SK-N-SH (cell line): ENCODE measurements around the gene TMEM145. TPM values are rescaled to one million over a fixed set of nuclear protein-coding genes. Genes with fewer than 3 reads are reported as not detected.

Source experiments
- CTCF ChIA-PET: fragments of 300-600, 350-600 bp; formaldehyde crosslinking; extraction: SDS; loops from one replicate; lab custom pipeline; 2021; lab: Yijun Ruan, JAX
- POLR2A ChIA-PET: fragments of 350-600 bp; sonication (Branson Sonifier 250); formaldehyde crosslinking; extraction: SDS; loops from one replicate; lab custom pipeline; 2020; ENCODE audit warnings: antibody characterized with exemption, inconsistent platforms; lab: Yijun Ruan, JAX
- DNase-seq: peaks from one replicate; pipeline ENCODE4 v3.0.0; 2012
- H2AFZ ChIP-seq: fragments of 200-600 bp; sonication (generic); 2 replicates; pipeline ENCODE4 v1.8.1; 2016; ENCODE audit warnings: antibody characterized with exemption, mild to moderate bottlenecking, low read depth
- H3F3A ChIP-seq: fragments of 200-600 bp; sonication (generic); replicated peaks from 2 replicates; pipeline ENCODE3; 2016; ENCODE audit warnings: antibody characterized with exemption, mild to moderate bottlenecking; ENCODE audit not compliant: insufficient read depth
- H3K27ac ChIP-seq, 2 experiments: fragments of 200-500 bp in 1 of 2; fragments of 200-600 bp in 1 of 2; sonication (Bioruptor generic) in 1 of 2; sonication (generic), shearing (Covaris generic) in 1 of 2; 2 replicates each; pipeline versions ENCODE4 v1.5.1 to v1.6.1; 2014 to 2016; ENCODE audit warnings: low read depth in 2 of 2, inconsistent platforms in 1 of 2, low read length in 1 of 2, mild to moderate bottlenecking in 1 of 2, mixed read lengths in 1 of 2
- H3K27me3 ChIP-seq: fragments of 200-600 bp; sonication (generic), shearing (Covaris generic); 2 replicates; pipeline ENCODE4 v1.6.1; 2016; ENCODE audit warnings: mixed run types; ENCODE audit not compliant: insufficient read depth
- H3K36me3 ChIP-seq, 2 experiments: fragments of 200-500 bp in 1 of 2; fragments of 200-600 bp in 1 of 2; sonication (Bioruptor generic) in 1 of 2; sonication (generic) in 1 of 2; replicated peaks in 1 of 2; 2 replicates each; pipeline versions ENCODE3 to v1.5.1; 2014 to 2016; ENCODE audit warnings: low read length in 1 of 2, mild to moderate bottlenecking in 1 of 2; ENCODE audit not compliant: insufficient read depth in 2 of 2, control insufficient read depth in 1 of 2
- H3K4me1 ChIP-seq, 2 experiments: fragments of 200-500 bp in 1 of 2; fragments of 200-600 bp in 1 of 2; sonication (Bioruptor generic) in 1 of 2; sonication (generic), shearing (Covaris generic) in 1 of 2; 2 replicates each; pipeline versions ENCODE4 v1.5.1 to v1.6.1; 2014 to 2016; ENCODE audit warnings: low read depth in 1 of 2, low read length in 1 of 2, mixed run types in 1 of 2; ENCODE audit not compliant: insufficient read depth in 2 of 2, control insufficient read depth in 1 of 2
- H3K4me2 ChIP-seq: fragments of 200-600 bp; sonication (generic), shearing (Covaris generic); 2 replicates; pipeline ENCODE4 v1.6.1; 2017; ENCODE audit warnings: mixed run types
- H3K4me3 ChIP-seq, 2 experiments: fragments of 200-500 bp in 1 of 2; fragments of 200-600 bp in 1 of 2; sonication (Bioruptor generic) in 1 of 2; sonication (generic), shearing (Covaris generic) in 1 of 2; 2 replicates each; pipeline versions ENCODE4 v1.5.1 to v1.8.1; 2014 to 2016; ENCODE audit warnings: low read depth in 2 of 2, inconsistent platforms in 1 of 2, low read length in 1 of 2, mild to moderate bottlenecking in 1 of 2, mixed read lengths in 1 of 2, moderate library complexity in 1 of 2
- H3K79me2 ChIP-seq: fragments of 200-600 bp; sonication (generic); 2 replicates; pipeline ENCODE4 v1.8.1; 2017; ENCODE audit warnings: mild to moderate bottlenecking; ENCODE audit not compliant: insufficient read depth
- H3K9ac ChIP-seq: fragments of 200-600 bp; sonication (generic); 2 replicates; pipeline ENCODE4 v1.6.1; 2017; ENCODE audit warnings: mixed run types
- H3K9me2 ChIP-seq: fragments of 200-600 bp; sonication (generic); 2 replicates; pipeline ENCODE4 v1.6.1; 2017; ENCODE audit warnings: mixed run types
- H3K9me3 ChIP-seq: fragments of 200-600 bp; sonication (generic); 2 replicates; pipeline ENCODE4 v1.6.1; 2017; ENCODE audit warnings: mixed run types, mild to moderate bottlenecking, moderate library complexity
- H4K20me1 ChIP-seq: fragments of 200-600 bp; sonication (generic); 2 replicates; pipeline ENCODE4 v1.6.1; 2017; ENCODE audit warnings: mild to moderate bottlenecking, mixed run types; ENCODE audit not compliant: insufficient read depth
- ELF1 ChIP-seq: IDR thresholded peaks from 2 replicates; pipeline ENCODE4 v1.4.0; 2012
- FOSL2 ChIP-seq: IDR thresholded peaks from 2 replicates; pipeline ENCODE4 v1.4.0; 2012; ENCODE audit warnings: low read depth, mild to moderate bottlenecking, moderate library complexity, borderline replicate concordance
- FOXJ3 ChIP-seq: sonication (generic); formaldehyde crosslinking; IDR thresholded peaks from 2 replicates; pipeline ENCODE4 v1.5.1; 2020; ENCODE audit warnings: mild to moderate bottlenecking, missing genetic modification reagents
- JUND ChIP-seq: IDR thresholded peaks from 2 replicates; pipeline ENCODE4 v1.4.0; 2012
- MEF2A ChIP-seq: IDR thresholded peaks from 2 replicates; pipeline ENCODE4 v1.4.0; 2012; ENCODE audit warnings: low read depth, borderline replicate concordance
- NFIC ChIP-seq: IDR thresholded peaks from 2 replicates; pipeline ENCODE4 v1.4.0; 2012; ENCODE audit warnings: borderline replicate concordance
- RAD21 ChIP-seq: IDR thresholded peaks from 2 replicates; pipeline ENCODE4 v1.6.1; 2012; ENCODE audit warnings: mild to moderate bottlenecking, low read length
- RCOR1 ChIP-seq: fragments of 150-350 bp; IDR thresholded peaks from 2 replicates; pipeline ENCODE4 v1.6.1; 2017; ENCODE audit warnings: antibody characterized with exemption, low read length
- RFX5 ChIP-seq: IDR thresholded peaks from 2 replicates; pipeline ENCODE4 v1.6.1; 2012; ENCODE audit warnings: mild to moderate bottlenecking, improper control_type of control experiment, low read length
- RXRA ChIP-seq: IDR thresholded peaks from 2 replicates; pipeline ENCODE4 v1.4.0; 2012; ENCODE audit warnings: low read depth, mild to moderate bottlenecking, borderline replicate concordance
- SIN3A ChIP-seq: IDR thresholded peaks from 2 replicates; pipeline ENCODE4 v1.6.1; 2012; ENCODE audit warnings: low read depth, mild to moderate bottlenecking, low read length, moderate library complexity, borderline replicate concordance
- TEAD4 ChIP-seq: IDR thresholded peaks from 2 replicates; pipeline ENCODE4 v1.4.0; 2012; ENCODE audit warnings: mild to moderate bottlenecking, borderline replicate concordance; ENCODE audit not compliant: insufficient read depth
- YY1 ChIP-seq: IDR thresholded peaks from 2 replicates; pipeline ENCODE4 v1.4.0; 2012; ENCODE audit warnings: low read depth, mild to moderate bottlenecking
- WGBS: methylation state at CpG from one replicate; pipeline ENCODE4 v1.1.6; 2017; ENCODE audit warnings: low lambda C conversion rate; 5-methylcytosine and 5-hydroxymethylcytosine counted together
- polyA plus RNA-seq, 3 experiments: library from polyadenylated mRNA; depleted of rRNA; stranded (reverse); fragments of >200 nt; gene quantifications; 2 replicates each; pipeline ENCODE4 v1.2.3, GENCODE V29; 2012
- TF ChIP-seq, protein P1 (sequence below): IDR thresholded peaks from 2 replicates; pipeline ENCODE4 v1.6.1; 2012; ENCODE audit warnings: mild to moderate bottlenecking, low read depth, low read length, moderate library complexity
- TF ChIP-seq, protein P2 (sequence below): fragments of 200-600 bp; sonication (generic); IDR thresholded peaks from 2 replicates; pipeline ENCODE4 v1.6.1; 2017; ENCODE audit warnings: antibody characterized with exemption, mild to moderate bottlenecking, moderate library complexity
- TF ChIP-seq, protein P3 (sequence below): fragments of 150-350 bp; IDR thresholded peaks from 2 replicates; pipeline ENCODE4 v1.6.1; 2017; ENCODE audit warnings: antibody characterized with exemption, low read length, low read depth, borderline replicate concordance
- TF ChIP-seq, protein P4 (sequence below): IDR thresholded peaks from 2 replicates; pipeline ENCODE4 v1.4.0; 2012; ENCODE audit warnings: low read depth, borderline replicate concordance

TMEM145 gene
- polyA plus RNA-seq, 1 of the 3 experiments (the other 2 are of a cell fraction): 2.0 TPM

DNA sequence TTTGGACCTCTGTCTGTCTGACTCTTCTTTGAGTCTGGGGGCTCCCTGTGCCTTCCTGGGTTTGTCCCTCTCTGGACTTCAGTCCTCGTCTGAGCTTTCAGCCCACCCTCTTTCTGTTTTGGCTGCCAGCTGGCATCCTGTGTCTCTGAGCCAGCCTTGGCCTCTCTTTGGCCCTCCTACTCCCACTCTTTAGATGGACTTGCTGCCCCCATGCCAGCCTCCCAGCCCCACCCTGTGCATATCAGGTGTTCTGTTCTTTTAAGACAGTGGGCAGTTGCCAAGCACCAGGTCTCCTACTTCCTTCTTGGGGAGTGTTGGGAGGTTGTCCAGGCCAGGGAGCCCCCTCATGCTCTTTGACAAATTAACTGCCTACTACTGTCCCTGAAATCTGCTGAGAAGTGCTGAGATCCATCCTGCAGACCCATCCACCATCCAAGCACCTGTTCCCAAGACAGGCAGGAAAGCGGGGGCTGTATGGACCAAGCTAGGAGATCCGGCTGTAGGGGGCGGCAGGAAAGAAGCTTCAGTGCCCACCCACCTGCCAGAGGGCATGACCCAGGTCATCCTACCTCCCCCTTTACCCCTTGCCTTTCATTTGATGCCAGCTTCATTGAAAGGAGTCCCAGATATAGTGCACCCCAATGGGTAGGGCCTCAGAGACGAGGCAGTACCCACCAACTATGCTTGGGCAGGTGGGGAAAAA is 34.5 kb upstream of the TMEM145 start (continued):
- TF ChIP-seq, protein P1, sequence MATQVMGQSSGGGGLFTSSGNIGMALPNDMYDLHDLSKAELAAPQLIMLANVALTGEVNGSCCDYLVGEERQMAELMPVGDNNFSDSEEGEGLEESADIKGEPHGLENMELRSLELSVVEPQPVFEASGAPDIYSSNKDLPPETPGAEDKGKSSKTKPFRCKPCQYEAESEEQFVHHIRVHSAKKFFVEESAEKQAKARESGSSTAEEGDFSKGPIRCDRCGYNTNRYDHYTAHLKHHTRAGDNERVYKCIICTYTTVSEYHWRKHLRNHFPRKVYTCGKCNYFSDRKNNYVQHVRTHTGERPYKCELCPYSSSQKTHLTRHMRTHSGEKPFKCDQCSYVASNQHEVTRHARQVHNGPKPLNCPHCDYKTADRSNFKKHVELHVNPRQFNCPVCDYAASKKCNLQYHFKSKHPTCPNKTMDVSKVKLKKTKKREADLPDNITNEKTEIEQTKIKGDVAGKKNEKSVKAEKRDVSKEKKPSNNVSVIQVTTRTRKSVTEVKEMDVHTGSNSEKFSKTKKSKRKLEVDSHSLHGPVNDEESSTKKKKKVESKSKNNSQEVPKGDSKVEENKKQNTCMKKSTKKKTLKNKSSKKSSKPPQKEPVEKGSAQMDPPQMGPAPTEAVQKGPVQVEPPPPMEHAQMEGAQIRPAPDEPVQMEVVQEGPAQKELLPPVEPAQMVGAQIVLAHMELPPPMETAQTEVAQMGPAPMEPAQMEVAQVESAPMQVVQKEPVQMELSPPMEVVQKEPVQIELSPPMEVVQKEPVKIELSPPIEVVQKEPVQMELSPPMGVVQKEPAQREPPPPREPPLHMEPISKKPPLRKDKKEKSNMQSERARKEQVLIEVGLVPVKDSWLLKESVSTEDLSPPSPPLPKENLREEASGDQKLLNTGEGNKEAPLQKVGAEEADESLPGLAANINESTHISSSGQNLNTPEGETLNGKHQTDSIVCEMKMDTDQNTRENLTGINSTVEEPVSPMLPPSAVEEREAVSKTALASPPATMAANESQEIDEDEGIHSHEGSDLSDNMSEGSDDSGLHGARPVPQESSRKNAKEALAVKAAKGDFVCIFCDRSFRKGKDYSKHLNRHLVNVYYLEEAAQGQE: no peak
- TF ChIP-seq RXRA (no peak), JUND (no peak), NFIC (no peak), TEAD4 (no peak), RAD21 (no peak)
- TF ChIP-seq, all 33 proteins: peak for 0

DNA sequence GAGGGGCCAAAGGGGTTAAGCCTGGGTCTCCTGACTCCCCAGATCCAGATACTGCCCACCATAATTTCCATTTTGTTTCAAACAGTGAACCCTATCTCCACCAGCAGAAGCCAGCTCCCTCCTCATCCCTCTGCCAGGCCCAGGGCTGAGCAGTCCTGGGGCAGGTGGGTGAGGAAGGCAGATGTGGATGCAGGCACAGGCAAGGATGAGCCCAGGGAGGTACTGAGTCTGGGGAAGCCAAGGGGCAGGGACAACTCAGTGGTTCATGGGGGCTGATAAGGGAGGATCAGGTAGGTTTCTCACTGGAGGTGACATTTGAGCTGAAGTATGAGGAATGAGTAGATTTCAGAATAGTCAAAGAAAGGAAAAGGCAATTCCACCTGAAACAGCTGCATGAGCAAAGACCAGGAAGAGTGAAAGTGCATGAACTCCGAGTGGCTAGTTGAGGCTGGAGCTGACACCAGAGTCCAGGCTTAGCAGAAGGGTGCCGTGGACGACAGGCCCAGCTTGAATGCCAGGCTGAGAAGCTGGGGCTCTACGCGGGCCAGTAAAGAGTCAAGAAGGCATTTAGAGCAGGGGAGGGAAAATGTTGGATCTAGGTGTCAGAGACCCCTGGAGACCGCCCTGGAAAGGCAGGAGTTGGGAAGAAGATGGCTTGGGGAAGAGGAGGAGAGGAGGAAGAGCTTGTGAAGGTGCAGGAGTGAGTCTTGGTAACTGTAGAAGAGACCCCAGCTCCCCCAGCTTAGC is 33.8 kb upstream of the TMEM145 start:
- Histone ChIP-seq H3K36me3 (peaks cover 13% of the 10 kb centered on the region in 2 experiments), H3K4me2 (peak overlapping the region; percentile 97), H3K9me2 (no peaks in the 10 kb centered on the region), H3K79me2 (peaks cover 65% of the 10 kb centered on the region), H3K4me1 (peaks cover 51 to 72% of the 10 kb centered on the region in 2 experiments), H3K27ac (peak overlapping the region; percentile 93 to 96), H4K20me1 (no peaks in the 10 kb centered on the region), H2AFZ (no peak overlapping the region), H3K9ac (peak overlapping the region; percentile 83), H3K9me3 (no peaks in the 10 kb centered on the region), H3K4me3 (peak overlapping the region; percentile 69 to 80), H3K27me3 (no peaks in the 10 kb centered on the region), H3F3A (peaks cover 53% of the 10 kb centered on the region)
- ChIA-PET CTCF (interaction anchor here (0.6 to 7.1 kb wide), 27 partner anchors 8 to 241 kb away, joined by 3 to 205 read pairs (median 4); partner anchors contain the start of genes DEDD2, ERF, GSK3A and PAFAH1B3), POLR2A (interaction anchor here (1.0 to 4.2 kb wide), 6 partner anchors 9 to 36 kb away, joined by 3 to 35 read pairs (median 6); partner anchors contain the start of genes CIC, ERF, GSK3A and PAFAH1B3)
- WGBS: 23% methylated on average over 6 of the region's 6 CpGs
- no peak for DNase-seq
- TF ChIP-seq TEAD4: no peak
- TF ChIP-seq RFX5: no peak
- TF ChIP-seq, protein P2, sequence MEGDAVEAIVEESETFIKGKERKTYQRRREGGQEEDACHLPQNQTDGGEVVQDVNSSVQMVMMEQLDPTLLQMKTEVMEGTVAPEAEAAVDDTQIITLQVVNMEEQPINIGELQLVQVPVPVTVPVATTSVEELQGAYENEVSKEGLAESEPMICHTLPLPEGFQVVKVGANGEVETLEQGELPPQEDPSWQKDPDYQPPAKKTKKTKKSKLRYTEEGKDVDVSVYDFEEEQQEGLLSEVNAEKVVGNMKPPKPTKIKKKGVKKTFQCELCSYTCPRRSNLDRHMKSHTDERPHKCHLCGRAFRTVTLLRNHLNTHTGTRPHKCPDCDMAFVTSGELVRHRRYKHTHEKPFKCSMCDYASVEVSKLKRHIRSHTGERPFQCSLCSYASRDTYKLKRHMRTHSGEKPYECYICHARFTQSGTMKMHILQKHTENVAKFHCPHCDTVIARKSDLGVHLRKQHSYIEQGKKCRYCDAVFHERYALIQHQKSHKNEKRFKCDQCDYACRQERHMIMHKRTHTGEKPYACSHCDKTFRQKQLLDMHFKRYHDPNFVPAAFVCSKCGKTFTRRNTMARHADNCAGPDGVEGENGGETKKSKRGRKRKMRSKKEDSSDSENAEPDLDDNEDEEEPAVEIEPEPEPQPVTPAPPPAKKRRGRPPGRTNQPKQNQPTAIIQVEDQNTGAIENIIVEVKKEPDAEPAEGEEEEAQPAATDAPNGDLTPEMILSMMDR: no peak
- no peak for TF ChIP-seq SIN3A
- TF ChIP-seq YY1: no peak
- no peak for TF ChIP-seq NFIC
- TF ChIP-seq, protein P1: no peak
- no peak for TF ChIP-seq ELF1
- TF ChIP-seq, protein P3, sequence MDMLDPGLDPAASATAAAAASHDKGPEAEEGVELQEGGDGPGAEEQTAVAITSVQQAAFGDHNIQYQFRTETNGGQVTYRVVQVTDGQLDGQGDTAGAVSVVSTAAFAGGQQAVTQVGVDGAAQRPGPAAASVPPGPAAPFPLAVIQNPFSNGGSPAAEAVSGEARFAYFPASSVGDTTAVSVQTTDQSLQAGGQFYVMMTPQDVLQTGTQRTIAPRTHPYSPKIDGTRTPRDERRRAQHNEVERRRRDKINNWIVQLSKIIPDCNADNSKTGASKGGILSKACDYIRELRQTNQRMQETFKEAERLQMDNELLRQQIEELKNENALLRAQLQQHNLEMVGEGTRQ: no peak
- no peak for TF ChIP-seq RCOR1
- TF ChIP-seq FOXJ3 (CRISPR knock-in tag): no peak
- TF ChIP-seq FOSL2: no peak
- TF ChIP-seq, protein P4, sequence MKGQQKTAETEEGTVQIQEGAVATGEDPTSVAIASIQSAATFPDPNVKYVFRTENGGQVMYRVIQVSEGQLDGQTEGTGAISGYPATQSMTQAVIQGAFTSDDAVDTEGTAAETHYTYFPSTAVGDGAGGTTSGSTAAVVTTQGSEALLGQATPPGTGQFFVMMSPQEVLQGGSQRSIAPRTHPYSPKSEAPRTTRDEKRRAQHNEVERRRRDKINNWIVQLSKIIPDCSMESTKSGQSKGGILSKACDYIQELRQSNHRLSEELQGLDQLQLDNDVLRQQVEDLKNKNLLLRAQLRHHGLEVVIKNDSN: no peak
- TF ChIP-seq MEF2A: no peak
